OCI-LY1 (cell line): ENCODE measurements around the gene MOCS2.

Experiments used
- CTCF ChIP-seq: fragments of 200-600 bp; sonication (generic), shearing (Covaris generic); IDR thresholded peaks from 2 replicates; pipeline ENCODE4 v1.5.1; 2017; ENCODE audit warnings: mild to moderate bottlenecking, antibody characterized with exemption, low read length, moderate library complexity, mixed read lengths
- EZH2 ChIP-seq: fragments of 200-600 bp; sonication (generic), shearing (Covaris generic); IDR thresholded peaks from 2 replicates; pipeline ENCODE4 v1.8.0; 2017; ENCODE audit warnings: borderline replicate concordance, mixed run types, mild to moderate bottlenecking, antibody characterized with exemption, low read length, moderate library complexity, mixed read lengths

DNA sequence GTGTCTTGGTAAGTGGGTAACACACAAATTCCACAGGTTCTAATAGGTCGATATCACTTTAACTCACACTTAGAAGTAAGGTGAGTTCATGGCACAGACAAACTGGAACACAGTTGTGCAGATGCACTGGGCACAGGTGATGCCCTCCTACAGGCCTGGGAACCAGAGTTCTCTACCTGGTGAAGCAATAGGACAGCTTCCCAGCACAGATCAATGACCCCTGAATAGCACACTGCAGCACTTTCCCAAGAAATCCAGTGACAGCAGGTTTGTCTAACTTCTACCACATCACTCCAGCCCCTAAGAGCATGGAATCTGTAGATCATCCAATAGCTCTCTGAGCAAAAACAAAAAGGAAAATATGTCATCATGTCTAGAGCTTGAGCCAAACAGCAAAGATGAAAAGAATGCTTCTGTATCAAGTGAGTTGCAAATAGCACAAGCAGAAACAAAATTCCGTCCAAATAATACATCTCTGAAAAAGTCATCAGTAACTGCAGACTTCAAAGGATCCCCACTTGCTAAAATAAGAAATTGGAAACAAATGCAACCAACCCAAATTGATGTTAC, 33.5 kb downstream of the MOCS2 start:
- no peak for TF ChIP-seq CTCF
- TF ChIP-seq EZH2: no peak
